PC-9 (cell line): ENCODE results near the gene BUD23. TPM values are rescaled to one million over a fixed set of nuclear protein-coding genes. Genes with fewer than 3 reads are reported as not detected.
A peak's percentile ranks its signal among the peaks of the same experiment; 100 is the strongest.

Experiments
- BruUV-seq: library from RNA; stranded (reverse); fragments of 400-500 nt; replicated peaks from 2 replicates; lab custom pipeline; 2021; lab: Mats Ljungman, UMichigan
- CTCF ChIA-PET: fragments of 300-600 bp; sonication (Branson Sonifier 250); formaldehyde crosslinking; loops from one replicate; lab custom pipeline; 2022; ENCODE audit warnings: antibody characterized with exemption; lab: Charles Lee
- POLR2A ChIA-PET: fragments of 300-600 bp; sonication (Branson Sonifier 250); formaldehyde crosslinking; loops from one replicate; lab custom pipeline; 2022; ENCODE audit warnings: antibody characterized with exemption; ENCODE audit not compliant: unreplicated experiment; lab: Charles Lee
- DNase-seq, 2 experiments: peaks; one replicate each; pipeline versions ENCODE4 v3.0.0 to v3.0.0-alpha.2; 2015 to 2022; ENCODE audit warnings: mixed read lengths in 1 of 2
- H2AFZ ChIP-seq: fragments of 200-600 bp; sonication (generic); 2 replicates; pipeline ENCODE4 v1.8.1; 2017; ENCODE audit warnings: antibody characterized with exemption
- H3F3A ChIP-seq: fragments of 200-600 bp; sonication (generic); 2 replicates; pipeline ENCODE4 v1.8.1; 2017; ENCODE audit warnings: antibody characterized with exemption, mild to moderate bottlenecking, low read depth; ENCODE audit not compliant: insufficient read depth
- H3K27ac ChIP-seq: fragments of 200-600 bp; sonication (generic); 2 replicates; pipeline ENCODE4 v1.6.1; 2016; ENCODE audit warnings: mixed run types
- H3K27me3 ChIP-seq: fragments of 200-600 bp; sonication (generic); 2 replicates; pipeline ENCODE4 v1.6.1; 2016; ENCODE audit warnings: low read depth, mixed run types; ENCODE audit not compliant: insufficient read depth
- H3K36me3 ChIP-seq: fragments of 200-600 bp; sonication (generic); 2 replicates; pipeline ENCODE4 v1.6.1; 2016; ENCODE audit warnings: low read depth, mixed run types
- H3K4me1 ChIP-seq: fragments of 200-600 bp; sonication (generic); replicated peaks from 2 replicates; pipeline ENCODE4 v1.6.1; 2016; ENCODE audit warnings: mixed run types; ENCODE audit not compliant: insufficient read depth
- H3K4me2 ChIP-seq: fragments of 200-600 bp; sonication (generic); 2 replicates; pipeline ENCODE4 v1.6.1; 2017; ENCODE audit warnings: mixed run types
- H3K4me3 ChIP-seq: fragments of 200-600 bp; sonication (generic); 2 replicates; pipeline ENCODE4 v1.6.1; 2016; ENCODE audit warnings: mixed run types
- H3K79me2 ChIP-seq: fragments of 200-600 bp; sonication (generic); 2 replicates; pipeline ENCODE4 v1.6.1; 2017; ENCODE audit warnings: low read depth, mixed run types
- H3K9me2 ChIP-seq: fragments of 200-600 bp; sonication (generic); 2 replicates; pipeline ENCODE4 v1.8.1; 2017; ENCODE audit warnings: mild to moderate bottlenecking; ENCODE audit not compliant: insufficient read depth
- H3K9me3 ChIP-seq: fragments of 200-600 bp; sonication (generic); 2 replicates; pipeline ENCODE4 v1.8.1; 2016; ENCODE audit warnings: low read depth; ENCODE audit not compliant: insufficient read depth
- H4K20me1 ChIP-seq: fragments of 200-600 bp; sonication (generic); 2 replicates; pipeline ENCODE4 v1.8.1; 2017; ENCODE audit not compliant: insufficient read depth
- CTCF ChIP-seq: fragments of 200-600 bp; sonication (generic); conservative IDR thresholded peaks from 2 replicates; pipeline ENCODE4 v1.6.1; 2017; ENCODE audit warnings: mixed run types, antibody characterized with exemption, mild to moderate bottlenecking, moderate library complexity
- EZH2 ChIP-seq: fragments of 200-600 bp; sonication (generic); IDR thresholded peaks from 2 replicates; pipeline ENCODE4 v1.8.0; 2017; ENCODE audit warnings: antibody characterized with exemption, low read depth
- intact Hi-C: fragments of 100-400 bp; cut with micrococcal nuclease; formaldehyde crosslinking; loops from one replicate; pipeline ENCODE4 v1.10.0; 2022; ENCODE audit not compliant: unreplicated experiment
- total RNA-seq: library from RNA; stranded (reverse); gene quantifications from 2 replicates; pipeline ENCODE4 v1.2.3, GENCODE V29; 2021

The BUD23 gene
- total RNA-seq, 1 experiment from 2014 or later: 122 TPM

DNA sequence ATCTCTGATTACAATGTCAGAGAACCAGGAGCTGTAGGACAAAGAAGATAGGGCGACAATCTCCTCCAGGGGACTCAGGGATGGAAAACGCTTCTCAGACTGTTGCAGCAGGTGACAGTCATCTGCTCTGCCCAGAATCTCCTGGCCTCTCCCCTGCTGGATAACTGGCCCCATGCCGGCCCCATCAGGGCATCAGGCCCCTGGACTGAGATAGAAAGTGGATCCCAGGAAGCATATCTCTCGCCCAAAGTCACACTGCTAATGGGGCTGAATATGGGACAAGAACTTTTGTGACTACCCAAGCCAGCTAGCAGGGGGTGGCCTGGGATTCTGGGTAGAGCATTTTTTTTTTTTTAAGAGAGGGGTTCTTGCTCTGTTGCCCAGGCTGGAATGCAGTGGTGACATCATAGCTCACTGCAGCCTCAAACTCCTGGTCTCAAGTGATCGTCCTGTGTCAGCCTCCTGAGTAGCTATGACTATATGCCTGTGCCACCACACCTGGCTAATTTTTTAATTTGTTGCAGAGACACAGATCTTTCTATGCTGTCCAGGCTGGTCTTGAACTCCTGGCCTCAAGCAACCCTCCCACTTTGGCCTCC, 38.6 kb upstream of the BUD23 start:
- Histone ChIP-seq H3K9me3 (no peaks in the 10 kb centered on the region), H3K4me2 (no peak overlapping the region), H3K79me2 (no peaks in the 10 kb centered on the region), H3K36me3 (no peaks in the 10 kb centered on the region), H3F3A (peaks cover 26% of the 10 kb centered on the region; the same call in 1 of the 2 replicates), H3K9me2 (no peaks in the 10 kb centered on the region), H4K20me1 (no peaks in the 10 kb centered on the region), H3K27ac (no peak overlapping the region), H3K4me3 (no peak overlapping the region), H3K4me1 (peaks cover 10% of the 10 kb centered on the region; the same call in 1 of the 2 replicates), H2AFZ (no peak overlapping the region), H3K27me3 (peaks cover 4% of the 10 kb centered on the region; the same call in 1 of the 2 replicates)
- no peak for DNase-seq
- intact Hi-C loops: no loop called here
- CTCF ChIA-PET: no interaction called here
- TF ChIP-seq CTCF: no peak
- no peak for TF ChIP-seq EZH2
- POLR2A ChIA-PET: interaction anchor here (0.7 kb wide), 2 partner anchors 22 to 60 kb away, joined by 4 to 5 read pairs; no protein-coding TSS in a partner anchor
- BruUV-seq: no TSS peak

DNA sequence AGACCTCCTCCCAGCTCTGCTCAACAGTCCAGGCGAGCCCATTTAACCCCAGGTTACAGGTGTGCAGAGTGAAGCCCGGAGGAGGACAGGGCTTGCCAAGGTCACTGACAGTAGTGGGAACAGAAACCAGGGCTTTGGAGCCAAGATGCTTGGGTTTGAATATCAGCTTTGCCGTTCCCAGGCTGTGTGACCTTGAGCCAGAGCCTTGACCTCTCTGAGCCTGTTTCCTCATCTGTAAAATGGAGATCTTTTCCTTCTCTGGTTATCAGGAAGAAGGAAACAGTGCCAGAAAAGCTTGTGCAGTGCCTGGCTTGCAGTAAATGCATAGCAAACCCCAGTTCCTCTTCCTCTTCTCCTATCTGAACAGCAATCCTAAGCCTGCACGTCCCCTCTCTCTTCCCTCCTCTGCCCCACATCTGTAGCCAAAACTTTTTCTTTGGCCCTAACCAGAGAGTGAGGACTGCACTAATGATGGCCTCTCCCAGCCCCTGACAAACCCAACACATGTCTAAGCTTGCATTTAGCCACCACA, 37.7 kb upstream of the BUD23 start:
- H2AFZ ChIP-seq: no peak overlapping the region
- H3K9me2 ChIP-seq: no peaks in the 10 kb centered on the region
- TF ChIP-seq EZH2 (no peak), CTCF (no peak)
- DNase-seq: no peak
- H3K4me3 ChIP-seq: no peak overlapping the region
- H3K79me2 ChIP-seq: no peaks in the 10 kb centered on the region
- H4K20me1 ChIP-seq: no peaks in the 10 kb centered on the region
- no TSS peak for BruUV-seq
- intact Hi-C loops: no loop called here
- H3F3A ChIP-seq: peaks cover 26% of the 10 kb centered on the region; the same call in 1 of the 2 replicates
- H3K9me3 ChIP-seq: no peaks in the 10 kb centered on the region
- no peak overlapping the region for H3K4me2 ChIP-seq
- peaks cover 4% of the 10 kb centered on the region; the same call in 1 of the 2 replicates for H3K27me3 ChIP-seq
- ChIA-PET POLR2A (no interaction called here), CTCF (interaction anchor here (0.8 kb wide), 1 partner anchor 17 kb away, joined by 3 read pairs; no protein-coding TSS in a partner anchor)
- no peaks in the 10 kb centered on the region for H3K36me3 ChIP-seq
- peaks cover 10% of the 10 kb centered on the region; the same call in 1 of the 2 replicates for H3K4me1 ChIP-seq
- no peak overlapping the region for H3K27ac ChIP-seq

DNA sequence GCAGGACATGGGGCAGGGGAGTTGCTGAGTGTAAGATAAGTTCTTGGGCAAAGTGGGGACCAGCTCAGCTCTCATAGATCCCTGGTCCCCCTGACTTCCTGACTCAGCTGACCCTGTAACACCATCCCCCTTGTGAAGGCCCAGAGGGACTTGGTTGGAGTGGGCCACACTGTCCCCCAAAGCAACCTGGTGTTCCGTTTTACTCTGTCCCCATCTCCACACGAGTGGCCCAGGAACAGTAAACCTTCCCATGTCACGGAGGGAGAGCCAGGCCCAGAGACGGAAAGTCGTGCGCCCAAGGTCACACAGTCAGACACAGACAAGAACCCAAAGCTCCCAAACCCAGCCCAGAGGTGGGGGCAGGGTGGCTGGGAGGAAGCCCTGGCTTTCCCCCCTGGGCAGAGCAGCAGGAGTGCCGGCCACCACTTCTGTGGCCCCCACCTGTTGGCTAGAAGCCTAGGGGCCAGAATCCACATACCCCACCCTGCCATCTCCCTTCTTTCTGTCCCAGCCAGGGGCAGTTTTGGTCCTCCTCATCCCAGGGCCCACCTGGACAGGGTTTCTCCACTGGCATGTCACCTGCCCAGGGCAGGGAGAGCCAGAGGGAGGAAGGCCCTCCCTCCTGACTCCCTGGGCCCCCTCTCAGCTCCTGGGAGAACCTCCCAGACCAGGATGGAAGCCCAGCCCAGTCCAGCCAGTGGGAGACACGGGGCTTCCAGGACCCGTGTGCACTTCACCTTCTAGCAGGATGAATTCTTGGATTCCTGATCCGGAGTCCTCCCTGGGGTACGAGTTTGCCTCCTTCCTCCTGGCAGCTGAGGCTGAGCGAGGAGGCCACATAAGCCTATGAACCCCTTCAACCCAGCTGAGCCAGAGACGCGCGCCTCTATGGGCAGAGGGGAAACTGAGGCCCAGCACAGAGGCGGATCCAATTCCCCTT, 36.3 kb upstream of the BUD23 start:
- no peaks in the 10 kb centered on the region for H3K9me2 ChIP-seq
- peaks cover 4% of the 10 kb centered on the region; the same call in 1 of the 2 replicates for H3K27me3 ChIP-seq
- H3K36me3 ChIP-seq: no peaks in the 10 kb centered on the region
- H3K27ac ChIP-seq: no peak overlapping the region
- no peak overlapping the region for H2AFZ ChIP-seq
- CTCF ChIA-PET: interaction anchor here (0.8 to 1.1 kb wide), 2 partner anchors 11 to 18 kb away, joined by 3 to 5 read pairs; no protein-coding TSS in a partner anchor
- no peaks in the 10 kb centered on the region for H3K9me3 ChIP-seq
- no peak for TF ChIP-seq CTCF
- POLR2A ChIA-PET: interaction anchor here (0.6 kb wide), 1 partner anchor 33 kb away, joined by 3 read pairs; no protein-coding TSS in a partner anchor
- no peaks in the 10 kb centered on the region for H4K20me1 ChIP-seq
- DNase-seq: no peak
- peaks cover 10% of the 10 kb centered on the region; the same call in 1 of the 2 replicates for H3K4me1 ChIP-seq
- peak overlapping the region; percentile 63; the same call in 1 of the 2 replicates for H3K4me3 ChIP-seq
- H3K4me2 ChIP-seq: peak overlapping the region; percentile 82
- TSS peak; percentile 47 for BruUV-seq
- no peaks in the 10 kb centered on the region for H3K79me2 ChIP-seq
- intact Hi-C loops: no loop called here
- peaks cover 26% of the 10 kb centered on the region; the same call in 1 of the 2 replicates for H3F3A ChIP-seq
